Stimulated activated CD4-positive, alpha-beta T cell treated with anti-CD3 and anti-CD28 coated beads, Interleukin-15, amount 100 ng/mL, for 24 hours (primary cell): ENCODE data around the gene FAM180B.
"Not testable (repeated sequence)": the region's sequence is repeated elsewhere in the genome, so short reads cannot be mapped to it uniquely, and the experiment has no call there.

ENCODE experiments used
- DNase-seq: peaks from one replicate; pipeline ENCODE4 v3.0.0-alpha.2; 2020

FAM180B gene

GRCh38 chr11:47586098-47586855 is at the start of gene FAM180B:
Gene FAM180B, plus strand, starts transcription at chr11:47586678. Its CDS starts 91 bp downstream, at chr11:47586769.
- no peak for DNase-seq

GRCh38 chr11:47536915-47537314 is 49.6 kb upstream of the FAM180B start:
- no peak for DNase-seq

GRCh38 chr11:47538741-47539565 is 47.5 kb upstream of the FAM180B start:
- no peak for DNase-seq

GRCh38 chr11:47539681-47540039 is 46.8 kb upstream of the FAM180B start:
- DNase-seq, result no peak

- no peak for DNase-seq
Observed at GRCh38 chr11:47541070-47541469, 45.4 kb upstream of the FAM180B start.

- DNase-seq, result no peak
Observed at GRCh38 chr11:47545298-47545697, 41.2 kb upstream of the FAM180B start.

GRCh38 chr11:47546274-47546673 is 40.2 kb upstream of the FAM180B start:
- not testable (repeated sequence) for DNase-seq

GRCh38 chr11:47550288-47551047 is 36.0 kb upstream of the FAM180B start:
- no peak for DNase-seq

- DNase-seq, result no peak
Observed at GRCh38 chr11:47551086-47551485, 35.4 kb upstream of the FAM180B start.

- peak; percentile 45 for DNase-seq
Observed at GRCh38 chr11:47552056-47552565, 34.4 kb upstream of the FAM180B start.

GRCh38 chr11:47552566-47553405 is 33.7 kb upstream of the FAM180B start, which contains the start of gene CELF1:
Gene CELF1, minus strand, starts transcription at chr11:47553132. Its CDS starts 53,609 bp downstream, at chr11:47499523.
- peak; percentile 94 for DNase-seq

- DNase-seq, result no peak
Observed at GRCh38 chr11:47553406-47553743, 33.1 kb upstream of the FAM180B start.

- DNase-seq, result not testable (repeated sequence)
Observed at GRCh38 chr11:47557004-47557403, 29.5 kb upstream of the FAM180B start.

GRCh38 chr11:47558695-47559094 is 27.8 kb upstream of the FAM180B start:
- no peak for DNase-seq

- DNase-seq, result no peak
Observed at GRCh38 chr11:47560426-47560825, 26.1 kb upstream of the FAM180B start.

- not testable (repeated sequence) for DNase-seq
Observed at GRCh38 chr11:47562393-47562792, 24.1 kb upstream of the FAM180B start.

- not testable (repeated sequence) for DNase-seq
Observed at GRCh38 chr11:47564366-47564765, 22.1 kb upstream of the FAM180B start.

- no peak for DNase-seq
Observed at GRCh38 chr11:47564933-47565339, 21.5 kb upstream of the FAM180B start.

- DNase-seq, result peak; percentile 84
Observed at GRCh38 chr11:47565340-47566148, 20.9 kb upstream of the FAM180B start, which contains the start of gene PTPMT1. Gene PTPMT1, plus strand, starts transcription at chr11:47565599. Its CDS starts 24 bp downstream, at chr11:47565623.

- DNase-seq, result no peak
Observed at GRCh38 chr11:47566149-47566698, 20.3 kb upstream of the FAM180B start.

GRCh38 chr11:47569646-47570045 is 16.8 kb upstream of the FAM180B start:
- DNase-seq, result no peak
